Measurements from ENCODE around the gene HBA1. TPM values are rescaled to one million over a fixed set of nuclear protein-coding genes. Genes with fewer than 3 reads are reported as not detected.
A peak's percentile ranks its signal among the peaks of the same experiment; 100 is the strongest.
"Not testable (repeated sequence)": the region's sequence is repeated elsewhere in the genome, so short reads cannot be mapped to it uniquely, and the experiment has no call there.

Gene HBA1
- total and polyA plus RNA-seq, 4 donors = 38.1 to 2,695 (median 450) TPM

- peaks cover 0 to 4% (median 0%) of the 10 kb centered on the region in 5 donors for H3K4me1 ChIP-seq (ENCODE audit: control insufficient read depth in 5 of 5, insufficient read depth in 5 of 5, low read length in 5 of 5)
- H3K9me3 ChIP-seq (ENCODE audit: control insufficient read depth in 4 of 4, insufficient read depth in 3 of 4, low read length in 3 of 4) = no peaks in the 10 kb centered on the region
- DNase-seq (no peak), ATAC-seq (ENCODE audit: insufficient read depth, low FRiP score) (no peak)
- TF ChIP-seq, protein P1, sequence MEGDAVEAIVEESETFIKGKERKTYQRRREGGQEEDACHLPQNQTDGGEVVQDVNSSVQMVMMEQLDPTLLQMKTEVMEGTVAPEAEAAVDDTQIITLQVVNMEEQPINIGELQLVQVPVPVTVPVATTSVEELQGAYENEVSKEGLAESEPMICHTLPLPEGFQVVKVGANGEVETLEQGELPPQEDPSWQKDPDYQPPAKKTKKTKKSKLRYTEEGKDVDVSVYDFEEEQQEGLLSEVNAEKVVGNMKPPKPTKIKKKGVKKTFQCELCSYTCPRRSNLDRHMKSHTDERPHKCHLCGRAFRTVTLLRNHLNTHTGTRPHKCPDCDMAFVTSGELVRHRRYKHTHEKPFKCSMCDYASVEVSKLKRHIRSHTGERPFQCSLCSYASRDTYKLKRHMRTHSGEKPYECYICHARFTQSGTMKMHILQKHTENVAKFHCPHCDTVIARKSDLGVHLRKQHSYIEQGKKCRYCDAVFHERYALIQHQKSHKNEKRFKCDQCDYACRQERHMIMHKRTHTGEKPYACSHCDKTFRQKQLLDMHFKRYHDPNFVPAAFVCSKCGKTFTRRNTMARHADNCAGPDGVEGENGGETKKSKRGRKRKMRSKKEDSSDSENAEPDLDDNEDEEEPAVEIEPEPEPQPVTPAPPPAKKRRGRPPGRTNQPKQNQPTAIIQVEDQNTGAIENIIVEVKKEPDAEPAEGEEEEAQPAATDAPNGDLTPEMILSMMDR (IDR thresholded peaks at IDR 0.05; ENCODE audit: control extremely low read depth, extremely low read depth) = no peak
- no peaks in the 10 kb centered on the region for H3K36me3 ChIP-seq (ENCODE audit: control insufficient read depth in 4 of 4, insufficient read depth in 4 of 4, low read length in 4 of 4)
- no peak overlapping the region for H3K4me3 ChIP-seq
- no peak overlapping the region for H3K9ac ChIP-seq (ENCODE audit: insufficient read depth in 1 of 2, low read length in 2 of 2)
- H3K27ac ChIP-seq (ENCODE audit: low read depth in 1 of 2, low read length in 1 of 2) = no peak overlapping the region
- 8 to 24% methylated on average over 8 of the region's 8 CpGs for WGBS, 2 donors
- peaks cover 7 to 54% (median 51%) of the 10 kb centered on the region in 3 donors for H3K27me3 ChIP-seq (ENCODE audit: control insufficient read depth in 3 of 3, insufficient read depth in 3 of 3, low read length in 2 of 3)
These were observed 1.2 kb upstream of the HBA1 start for GRCh38 chr16:175011-175949.

DNA sequence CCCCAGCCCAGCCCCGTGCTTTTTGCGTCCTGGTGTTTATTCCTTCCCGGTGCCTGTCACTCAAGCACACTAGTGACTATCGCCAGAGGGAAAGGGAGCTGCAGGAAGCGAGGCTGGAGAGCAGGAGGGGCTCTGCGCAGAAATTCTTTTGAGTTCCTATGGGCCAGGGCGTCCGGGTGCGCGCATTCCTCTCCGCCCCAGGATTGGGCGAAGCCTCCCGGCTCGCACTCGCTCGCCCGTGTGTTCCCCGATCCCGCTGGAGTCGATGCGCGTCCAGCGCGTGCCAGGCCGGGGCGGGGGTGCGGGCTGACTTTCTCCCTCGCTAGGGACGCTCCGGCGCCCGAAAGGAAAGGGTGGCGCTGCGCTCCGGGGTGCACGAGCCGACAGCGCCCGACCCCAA, 474 bp upstream of the HBA1 start:
- H3K9me3 ChIP-seq (ENCODE audit: control insufficient read depth in 4 of 4, insufficient read depth in 3 of 4, low read length in 3 of 4); H3K9ac ChIP-seq (ENCODE audit: insufficient read depth in 1 of 2, low read length in 2 of 2); ATAC-seq (ENCODE audit: insufficient read depth, low FRiP score); DNase-seq; H3K36me3 ChIP-seq (ENCODE audit: control insufficient read depth in 4 of 4, insufficient read depth in 4 of 4, low read length in 4 of 4); H3K27ac ChIP-seq (ENCODE audit: low read depth in 1 of 2, low read length in 1 of 2); H3K4me3 ChIP-seq: not testable (repeated sequence)
- Histone ChIP-seq H3K4me1 (ENCODE audit: control insufficient read depth in 5 of 5, insufficient read depth in 5 of 5, low read length in 5 of 5) (peaks cover 0 to 11% (median 2%) of the 10 kb centered on the region in 5 donors), H3K27me3 (ENCODE audit: control insufficient read depth in 3 of 3, insufficient read depth in 3 of 3, low read length in 2 of 3) (peaks cover 7 to 51% (median 46%) of the 10 kb centered on the region in 3 donors)
- 1 to 2% methylated on average over 19 to 26 of the region's 39 CpGs for WGBS, 2 donors

DNA sequence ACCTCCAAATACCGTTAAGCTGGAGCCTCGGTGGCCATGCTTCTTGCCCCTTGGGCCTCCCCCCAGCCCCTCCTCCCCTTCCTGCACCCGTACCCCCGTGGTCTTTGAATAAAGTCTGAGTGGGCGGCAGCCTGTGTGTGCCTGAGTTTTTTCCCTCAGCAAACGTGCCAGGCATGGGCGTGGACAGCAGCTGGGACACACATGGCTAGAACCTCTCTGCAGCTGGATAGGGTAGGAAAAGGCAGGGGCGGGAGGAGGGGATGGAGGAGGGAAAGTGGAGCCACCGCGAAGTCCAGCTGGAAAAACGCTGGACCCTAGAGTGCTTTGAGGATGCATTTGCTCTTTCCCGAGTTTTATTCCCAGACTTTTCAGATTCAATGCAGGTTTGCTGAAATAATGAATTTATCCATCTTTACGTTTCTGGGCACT, 928 bp downstream of the HBA1 start:
- H3K9ac ChIP-seq (ENCODE audit: insufficient read depth in 1 of 2, low read length in 2 of 2) = no peak overlapping the region
- no peak for ATAC-seq (ENCODE audit: insufficient read depth, low FRiP score)
- H3K27me3 ChIP-seq (ENCODE audit: control insufficient read depth in 3 of 3, insufficient read depth in 3 of 3, low read length in 2 of 3) = peaks cover 2 to 44% (median 40%) of the 10 kb centered on the region in 3 donors
- no peak overlapping the region for H3K27ac ChIP-seq (ENCODE audit: low read depth in 1 of 2, low read length in 1 of 2)
- H3K9me3 ChIP-seq (ENCODE audit: control insufficient read depth in 4 of 4, insufficient read depth in 3 of 4, low read length in 3 of 4) = peaks cover 0 to 2% (median 0%) of the 10 kb centered on the region in 4 donors
- peaks cover 0 to 14% (median 4%) of the 10 kb centered on the region in 5 donors for H3K4me1 ChIP-seq (ENCODE audit: control insufficient read depth in 5 of 5, insufficient read depth in 5 of 5, low read length in 5 of 5)
- 7 to 16% methylated on average over 13 of the region's 13 CpGs for WGBS, 2 donors
- H3K36me3 ChIP-seq (ENCODE audit: control insufficient read depth in 4 of 4, insufficient read depth in 4 of 4, low read length in 4 of 4) = no peaks in the 10 kb centered on the region
- TF ChIP-seq, protein P1 (IDR thresholded peaks at IDR 0.05; ENCODE audit: control extremely low read depth, extremely low read depth) = no peak
- H3K4me3 ChIP-seq = no peak overlapping the region
- peak; percentile 62 to 64 (median 62) for DNase-seq

GRCh38 chr16:177981-178667, 1.6 kb downstream of the HBA1 start:
- Histone ChIP-seq H3K36me3 (ENCODE audit: control insufficient read depth in 4 of 4, insufficient read depth in 4 of 4, low read length in 4 of 4) (no peaks in the 10 kb centered on the region), H3K4me1 (ENCODE audit: control insufficient read depth in 5 of 5, insufficient read depth in 5 of 5, low read length in 5 of 5) (peaks cover 0 to 14% (median 4%) of the 10 kb centered on the region in 5 donors), H3K27me3 (ENCODE audit: control insufficient read depth in 3 of 3, insufficient read depth in 3 of 3, low read length in 2 of 3) (peaks cover 2 to 44% (median 40%) of the 10 kb centered on the region in 3 donors), H3K9ac (ENCODE audit: insufficient read depth in 1 of 2, low read length in 2 of 2) (no peak overlapping the region), H3K9me3 (ENCODE audit: control insufficient read depth in 4 of 4, insufficient read depth in 3 of 4, low read length in 3 of 4) (peaks cover 0 to 2% (median 0%) of the 10 kb centered on the region in 4 donors), H3K4me3 (no peak overlapping the region), H3K27ac (ENCODE audit: low read depth in 1 of 2, low read length in 1 of 2) (no peak overlapping the region)
- no peak for ATAC-seq (ENCODE audit: insufficient read depth, low FRiP score)
- TF ChIP-seq, protein P1 (IDR thresholded peaks at IDR 0.05; ENCODE audit: control extremely low read depth, extremely low read depth) = no peak
- WGBS, 2 donors = 66 to 67% methylated on average over 11 of the region's 11 CpGs
- no peak for DNase-seq

Data from lung (tissue), 12 donors.